GM15510 (cell line): ENCODE data around the gene RPTOR.

Source experiments
- POLR2A ChIP-seq: IDR thresholded peaks from 3 replicates; pipeline ENCODE4 v1.6.1; 2011; ENCODE audit warnings: borderline replicate concordance; ENCODE audit not compliant: insufficient read length; ENCODE audit errors: extremely low read depth

RPTOR gene

DNA sequence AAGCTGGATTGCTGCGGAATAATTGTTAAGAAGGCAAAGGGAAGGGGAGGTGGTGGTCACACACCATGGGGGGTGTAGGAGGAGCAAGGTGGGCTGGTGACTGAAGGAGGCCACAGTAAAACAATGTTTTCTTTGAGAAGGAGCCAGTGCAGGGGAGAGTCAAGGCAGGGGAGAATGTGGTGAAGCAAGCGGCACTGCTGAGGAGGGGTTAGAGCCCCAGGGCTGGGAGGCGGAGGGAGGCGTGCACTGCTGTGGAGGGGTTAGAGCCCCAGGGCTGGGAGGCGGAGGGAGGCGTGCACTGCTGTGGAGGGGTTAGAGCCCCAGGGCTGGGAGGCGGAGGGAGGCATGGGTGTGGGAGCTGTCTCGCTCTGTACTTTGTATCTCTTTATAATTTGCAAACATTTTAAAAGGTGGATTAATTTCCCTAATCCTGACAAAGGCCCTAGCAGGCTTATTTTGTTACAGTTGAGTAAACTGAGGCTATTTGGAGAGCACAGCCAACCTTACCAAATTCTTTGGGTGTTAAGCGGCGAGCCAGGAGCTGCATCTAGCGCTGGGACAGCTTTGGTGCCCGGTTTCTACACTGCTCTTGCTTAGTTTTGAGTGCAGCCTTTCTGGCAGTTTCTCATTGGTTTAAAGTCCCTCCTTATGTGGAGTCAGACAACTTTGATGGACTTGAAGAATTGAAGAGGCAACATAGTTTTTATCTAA, 20.9 kb downstream of the RPTOR start:
- TF ChIP-seq POLR2A: no peak

GRCh38 chr17:80566054-80566400, 21.4 kb downstream of the RPTOR start:
- no peak for TF ChIP-seq POLR2A

GRCh38 chr17:80568246-80568645, 23.6 kb downstream of the RPTOR start:
- TF ChIP-seq POLR2A: no peak

DNA sequence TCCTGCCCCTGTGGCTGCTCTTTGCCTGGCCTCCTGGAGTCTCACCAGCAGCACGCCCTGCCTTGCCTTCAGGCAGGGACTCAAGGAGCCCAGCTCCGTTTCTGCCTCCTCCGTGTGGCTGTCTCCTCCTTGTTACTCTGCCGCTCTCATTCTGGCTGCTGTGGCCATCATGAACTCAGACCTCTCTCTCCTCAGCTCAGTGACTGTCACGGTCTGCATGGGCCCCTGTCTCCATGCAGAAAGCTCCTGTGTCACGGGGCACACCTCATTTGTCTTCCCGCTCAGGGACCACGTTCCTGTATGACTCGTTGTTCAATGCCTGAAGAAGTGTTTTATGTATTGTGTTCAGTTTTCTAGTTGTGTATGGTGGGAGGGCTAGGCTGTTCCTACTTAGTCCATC, 25.3 kb downstream of the RPTOR start:
- TF ChIP-seq POLR2A: no peak

DNA sequence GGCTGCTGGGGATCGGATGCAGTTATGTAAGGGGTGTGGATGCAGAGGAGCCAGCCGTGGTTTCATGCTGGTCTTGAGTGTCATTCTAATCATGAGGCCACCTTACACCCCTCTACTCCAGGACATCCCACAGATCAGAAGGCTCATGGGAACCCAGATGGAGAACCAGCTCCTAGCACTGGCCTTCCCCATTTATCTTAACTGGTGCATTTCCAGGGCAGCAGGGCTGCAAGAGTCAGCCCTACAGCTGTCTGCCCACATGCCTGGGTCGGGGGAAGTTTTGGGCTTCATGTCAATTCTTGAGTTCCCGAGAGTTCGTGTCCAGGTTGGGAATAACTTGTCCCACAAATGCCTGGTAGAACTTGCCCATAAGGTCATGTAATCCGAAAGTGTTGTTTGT, 29.1 kb downstream of the RPTOR start:
- no peak for TF ChIP-seq POLR2A

DNA sequence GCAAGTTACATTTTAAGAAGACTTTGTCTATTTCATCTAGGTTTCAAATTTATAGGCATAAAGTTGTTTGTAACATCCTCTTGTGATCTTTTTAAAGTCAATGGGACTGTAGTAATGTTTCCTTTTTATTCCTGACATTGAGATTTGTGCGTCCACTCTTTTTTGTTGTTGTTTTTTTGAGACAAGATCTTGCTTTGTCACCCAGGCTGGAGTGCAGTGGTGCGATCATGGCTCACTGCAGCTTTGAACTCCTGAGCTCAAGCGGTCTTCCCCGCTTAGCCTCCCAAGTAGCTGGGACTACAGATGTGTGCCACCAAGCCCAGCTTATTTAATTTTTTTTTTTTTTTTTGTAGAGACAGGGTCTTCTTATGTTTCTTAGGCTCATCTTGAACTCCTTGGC, 29.9 kb downstream of the RPTOR start:
- no peak for TF ChIP-seq POLR2A

DNA sequence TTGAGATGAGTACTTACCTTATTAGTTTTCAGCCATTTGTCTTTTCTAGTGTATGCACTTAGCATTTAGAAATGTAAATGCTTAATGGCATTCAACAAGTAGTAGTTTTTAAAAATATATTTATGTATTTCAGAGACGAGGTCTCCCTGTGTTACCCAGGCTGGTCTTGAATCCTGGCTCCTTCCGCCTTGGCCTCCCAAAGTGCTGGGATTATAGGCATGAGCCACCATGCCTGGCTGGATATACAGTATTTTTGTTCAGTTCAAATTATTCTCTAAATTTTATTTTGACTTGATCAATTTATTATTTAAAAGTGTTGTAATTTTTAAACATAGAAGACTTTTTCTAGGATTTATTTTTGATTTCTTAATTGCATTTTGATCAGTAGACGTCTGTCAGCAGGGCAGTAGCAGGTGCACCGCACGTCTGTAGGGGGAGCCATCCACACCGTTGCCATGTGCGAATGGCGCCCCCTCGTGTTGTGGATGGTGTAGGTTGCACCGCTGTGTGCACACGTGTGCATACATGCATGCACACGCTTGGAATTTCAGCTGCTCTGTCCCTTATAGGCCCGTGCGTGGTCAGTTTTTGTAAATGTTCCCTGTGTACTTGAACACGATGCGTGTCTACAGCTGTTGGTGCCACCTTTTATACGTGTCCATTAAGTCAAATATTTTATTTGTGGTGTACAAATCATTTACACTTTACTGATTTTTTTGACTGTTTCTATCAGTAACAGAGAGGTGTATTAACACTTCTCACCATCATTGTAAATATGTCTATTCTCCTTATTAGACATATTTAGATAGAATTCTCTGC, 30.6 kb downstream of the RPTOR start:
- no peak for TF ChIP-seq POLR2A

DNA sequence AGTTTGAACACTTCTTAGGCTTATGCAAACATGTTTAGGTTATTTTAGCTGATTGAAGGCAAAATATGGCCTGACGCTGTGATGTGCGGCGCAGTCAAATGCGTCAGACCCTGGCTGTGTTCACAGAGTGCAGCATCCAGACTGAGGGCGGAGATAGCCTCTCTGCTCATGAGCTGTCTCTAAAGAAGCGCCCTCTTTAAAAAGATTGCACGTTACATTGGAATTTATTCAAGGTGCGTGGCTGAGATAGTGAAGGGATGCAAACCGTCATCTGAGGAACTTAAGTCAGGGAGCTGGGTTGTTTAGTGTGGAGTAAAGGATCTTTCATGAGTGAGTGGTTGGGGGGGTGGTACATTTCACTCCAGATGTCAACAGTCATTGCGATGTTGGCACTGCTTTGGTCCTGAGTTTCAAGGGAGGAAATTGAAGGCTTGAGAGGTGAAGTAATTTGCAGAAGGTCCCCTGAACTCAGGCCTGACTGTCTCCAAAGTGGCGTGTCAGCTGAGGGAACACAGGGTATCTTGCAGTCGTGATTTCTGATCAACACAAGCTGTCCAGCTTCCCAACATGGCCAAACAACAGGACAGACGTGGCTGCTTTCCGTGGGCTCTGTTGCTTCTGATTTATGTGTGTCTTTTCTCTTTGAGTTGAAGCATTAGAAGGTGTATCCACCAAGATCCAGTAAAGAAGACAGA, 33.4 kb downstream of the RPTOR start:
- TF ChIP-seq POLR2A: no peak

DNA sequence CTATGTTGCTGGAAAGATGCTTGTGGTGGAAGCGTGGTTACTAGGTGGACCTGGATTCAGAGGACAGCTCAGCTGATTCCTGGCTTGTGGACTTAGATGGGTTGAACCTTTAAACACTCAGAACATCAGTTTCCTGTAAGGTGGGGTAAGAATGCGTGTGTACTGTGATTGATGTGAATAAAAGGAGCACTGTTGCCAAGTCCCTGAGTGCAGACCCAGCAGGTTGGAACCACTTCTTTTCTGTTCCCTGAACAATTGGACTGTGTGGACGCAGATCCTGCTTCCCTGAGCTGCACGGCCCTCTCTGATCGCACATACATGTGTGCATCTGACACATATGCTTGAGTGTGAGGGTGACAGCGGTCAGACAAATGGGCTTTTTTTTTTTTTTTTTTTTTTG, 37.5 kb downstream of the RPTOR start:
- TF ChIP-seq POLR2A: no peak

DNA sequence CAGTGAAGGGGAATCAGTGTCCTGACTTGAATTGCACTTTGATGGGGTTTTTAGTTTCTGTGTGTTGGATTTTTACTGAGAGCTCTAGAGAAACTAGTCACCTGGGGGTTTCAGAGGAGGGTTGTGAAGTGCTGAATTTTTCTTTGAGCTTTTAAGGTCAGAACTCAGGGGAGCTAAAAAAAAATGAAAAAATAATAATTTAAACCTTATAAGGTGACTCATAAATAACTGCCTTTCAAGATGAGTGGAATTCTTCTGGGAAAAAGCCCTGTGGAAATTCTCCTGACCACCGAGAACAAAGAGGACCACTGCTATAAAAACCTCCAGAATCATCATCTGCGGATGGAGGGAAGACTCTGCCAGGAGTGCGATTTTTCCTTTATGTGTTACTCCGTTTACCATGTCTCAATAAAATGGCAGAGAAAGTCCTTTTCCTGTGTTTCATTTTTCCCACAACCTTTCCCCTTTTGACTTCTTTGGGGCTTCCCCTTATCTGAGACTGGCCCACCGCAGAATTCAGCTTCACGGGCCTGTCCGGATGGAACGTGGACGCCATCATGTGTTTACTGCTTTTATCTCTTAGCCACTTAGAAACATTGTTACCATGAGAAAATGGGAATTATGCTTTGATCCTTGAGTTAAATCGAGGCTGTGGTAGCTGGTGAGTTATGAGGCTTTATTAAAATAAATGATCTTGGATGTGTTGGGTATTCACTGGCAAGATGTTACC, 39.7 kb downstream of the RPTOR start:
- no peak for TF ChIP-seq POLR2A

DNA sequence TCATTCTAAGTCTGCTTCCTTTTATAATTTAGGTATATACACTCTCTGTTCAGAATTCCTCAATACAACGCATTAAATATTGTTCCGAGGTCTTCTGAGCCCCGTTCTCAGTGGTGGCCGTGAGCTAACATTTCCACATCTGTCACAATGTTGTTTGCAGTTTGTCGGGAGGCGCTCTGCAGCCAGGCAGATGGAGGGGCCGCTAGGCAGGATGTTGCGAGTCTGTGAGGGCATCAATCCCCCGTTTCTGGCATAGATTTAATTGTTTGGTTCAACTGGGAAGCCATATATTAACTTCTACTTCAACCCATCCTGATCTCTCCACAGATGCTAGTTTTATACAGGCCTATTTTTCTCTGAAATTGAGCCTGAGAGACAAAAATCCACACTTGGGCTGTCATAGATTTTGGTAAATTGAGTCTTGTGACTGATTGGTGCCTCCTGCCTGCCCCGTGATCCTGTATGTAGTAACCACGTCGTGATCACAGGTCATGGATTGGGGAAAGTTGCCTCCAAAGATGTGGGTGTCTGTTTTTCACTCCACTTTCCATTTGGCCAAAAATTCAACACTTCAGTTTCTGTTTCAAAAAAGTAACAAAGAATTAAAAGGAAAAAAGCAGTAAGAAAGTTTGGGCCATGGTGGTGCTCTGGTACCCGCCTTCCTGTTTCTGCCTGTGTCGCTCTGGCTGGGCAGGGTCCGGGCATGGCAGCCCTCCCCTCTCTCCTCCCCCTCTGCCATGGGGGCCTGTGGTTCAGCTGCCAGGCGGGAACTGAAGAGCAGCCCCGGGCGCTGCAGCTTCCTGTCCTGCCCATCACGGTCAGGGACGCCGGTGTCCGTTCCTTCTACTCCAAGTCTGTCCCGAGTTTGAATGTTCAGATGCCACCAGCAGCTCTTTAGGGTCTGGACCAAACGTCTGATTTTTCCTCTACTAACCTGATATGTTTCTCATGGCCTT, 41.5 kb downstream of the RPTOR start:
- TF ChIP-seq POLR2A: no peak

DNA sequence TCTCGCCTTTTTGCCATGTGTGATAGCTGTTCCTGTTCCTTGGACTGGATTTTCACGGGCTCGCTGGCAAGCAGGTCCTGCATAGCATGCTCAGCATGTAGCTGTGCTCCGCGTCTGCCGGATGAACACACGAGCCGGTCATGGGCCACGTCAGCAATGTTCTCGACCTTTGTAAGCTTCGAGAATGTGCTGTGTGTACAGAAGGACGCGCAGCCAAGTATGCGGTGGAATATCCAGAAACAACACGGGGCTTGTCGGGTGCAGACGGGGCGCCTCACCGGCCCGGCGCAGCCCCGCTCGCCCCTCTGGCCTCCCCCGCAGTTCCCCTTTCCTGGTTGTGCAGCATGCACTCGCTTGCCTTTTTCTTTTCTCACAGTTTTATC, 42.2 kb downstream of the RPTOR start:
- TF ChIP-seq POLR2A: no peak

- no peak for TF ChIP-seq POLR2A
Observed at GRCh38 chr17:80588702-80589383, 44.2 kb downstream of the RPTOR start.
